Parathyroid adenoma (tissue), 2 donors: ENCODE measurements around the gene HEY2.

ENCODE experiments used
- H2AFZ ChIP-seq: fragments of 300-600 bp; sonication (generic); one replicate; pipeline ENCODE4 v1.7.0; 2017; ENCODE audit warnings: antibody characterized with exemption, mild to moderate bottlenecking
- H3K27ac ChIP-seq: fragments of 300-600 bp; sonication (generic); one replicate; pipeline ENCODE4 v1.7.0; 2017
- H3K27me3 ChIP-seq: fragments of 300-600 bp; sonication (generic); one replicate; pipeline ENCODE4 v1.7.0; 2017; ENCODE audit warnings: low read length; ENCODE audit not compliant: control insufficient read depth, insufficient read depth
- H3K36me3 ChIP-seq: fragments of 300-600 bp; sonication (generic); one replicate; pipeline ENCODE4 v1.7.0; 2017; ENCODE audit warnings: low read length; ENCODE audit not compliant: control insufficient read depth, insufficient read depth
- H3K4me1 ChIP-seq: fragments of 300-600 bp; sonication (generic); one replicate; pipeline ENCODE4 v1.7.0; 2017; ENCODE audit warnings: control low read depth
- H3K4me2 ChIP-seq: fragments of 300-600 bp; sonication (generic); one replicate; pipeline ENCODE4 v1.7.0; 2017; ENCODE audit warnings: low read length
- H3K4me3 ChIP-seq: fragments of 300-600 bp; sonication (generic); one replicate; pipeline ENCODE4 v1.7.0; 2017; ENCODE audit warnings: low read depth, low read length
- H3K79me2 ChIP-seq: fragments of 300-600 bp; sonication (generic); one replicate; pipeline ENCODE4 v1.7.0; 2017; ENCODE audit warnings: control low read depth
- H3K9ac ChIP-seq: fragments of 300-600 bp; sonication (generic); one replicate; pipeline ENCODE4 v1.7.0; 2017; ENCODE audit warnings: mild to moderate bottlenecking
- H3K9me3 ChIP-seq: fragments of 300-600 bp; sonication (generic); one replicate; pipeline ENCODE4 v1.7.0; 2017; ENCODE audit warnings: low read length; ENCODE audit not compliant: control insufficient read depth
- TF ChIP-seq, protein P1 (sequence below): fragments of 300-600 bp; sonication (generic); IDR thresholded peaks from one replicate; pipeline ENCODE4 v1.7.0; 2017; ENCODE audit warnings: antibody characterized with exemption, mild to moderate bottlenecking
- donor health status: primary hyperparathyroidism.

HEY2 gene

DNA sequence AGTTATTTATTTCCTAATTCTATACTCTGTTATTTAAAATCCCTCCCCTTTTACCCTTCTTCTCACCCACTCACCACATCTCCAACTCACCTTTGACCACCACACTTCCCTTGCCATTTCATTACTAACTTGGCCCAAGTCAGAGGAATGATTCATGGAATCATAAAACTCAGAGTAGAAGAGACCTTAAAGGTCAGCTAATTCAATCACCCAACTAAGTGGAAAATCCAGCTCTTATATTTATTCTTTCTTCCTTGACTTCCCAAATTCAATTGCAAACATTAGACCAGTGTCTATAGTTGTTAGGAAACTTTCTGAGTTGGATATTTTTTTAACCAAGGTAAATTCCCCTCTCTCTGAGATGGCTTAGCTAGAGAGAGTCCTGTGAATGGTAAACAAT, 26.5 kb upstream of the HEY2 start:
- H2AFZ ChIP-seq = no peak overlapping the region
- H3K4me1 ChIP-seq = no peaks in the 10 kb centered on the region
- H3K36me3 ChIP-seq = no peaks in the 10 kb centered on the region
- H3K27ac ChIP-seq = no peak overlapping the region
- H3K27me3 ChIP-seq = no peaks in the 10 kb centered on the region
- H3K79me2 ChIP-seq = no peaks in the 10 kb centered on the region
- TF ChIP-seq, protein P1, sequence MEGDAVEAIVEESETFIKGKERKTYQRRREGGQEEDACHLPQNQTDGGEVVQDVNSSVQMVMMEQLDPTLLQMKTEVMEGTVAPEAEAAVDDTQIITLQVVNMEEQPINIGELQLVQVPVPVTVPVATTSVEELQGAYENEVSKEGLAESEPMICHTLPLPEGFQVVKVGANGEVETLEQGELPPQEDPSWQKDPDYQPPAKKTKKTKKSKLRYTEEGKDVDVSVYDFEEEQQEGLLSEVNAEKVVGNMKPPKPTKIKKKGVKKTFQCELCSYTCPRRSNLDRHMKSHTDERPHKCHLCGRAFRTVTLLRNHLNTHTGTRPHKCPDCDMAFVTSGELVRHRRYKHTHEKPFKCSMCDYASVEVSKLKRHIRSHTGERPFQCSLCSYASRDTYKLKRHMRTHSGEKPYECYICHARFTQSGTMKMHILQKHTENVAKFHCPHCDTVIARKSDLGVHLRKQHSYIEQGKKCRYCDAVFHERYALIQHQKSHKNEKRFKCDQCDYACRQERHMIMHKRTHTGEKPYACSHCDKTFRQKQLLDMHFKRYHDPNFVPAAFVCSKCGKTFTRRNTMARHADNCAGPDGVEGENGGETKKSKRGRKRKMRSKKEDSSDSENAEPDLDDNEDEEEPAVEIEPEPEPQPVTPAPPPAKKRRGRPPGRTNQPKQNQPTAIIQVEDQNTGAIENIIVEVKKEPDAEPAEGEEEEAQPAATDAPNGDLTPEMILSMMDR = no peak
- no peaks in the 10 kb centered on the region for H3K9me3 ChIP-seq
- no peak overlapping the region for H3K9ac ChIP-seq
- H3K4me3 ChIP-seq = no peak overlapping the region
- H3K4me2 ChIP-seq = no peak overlapping the region

DNA sequence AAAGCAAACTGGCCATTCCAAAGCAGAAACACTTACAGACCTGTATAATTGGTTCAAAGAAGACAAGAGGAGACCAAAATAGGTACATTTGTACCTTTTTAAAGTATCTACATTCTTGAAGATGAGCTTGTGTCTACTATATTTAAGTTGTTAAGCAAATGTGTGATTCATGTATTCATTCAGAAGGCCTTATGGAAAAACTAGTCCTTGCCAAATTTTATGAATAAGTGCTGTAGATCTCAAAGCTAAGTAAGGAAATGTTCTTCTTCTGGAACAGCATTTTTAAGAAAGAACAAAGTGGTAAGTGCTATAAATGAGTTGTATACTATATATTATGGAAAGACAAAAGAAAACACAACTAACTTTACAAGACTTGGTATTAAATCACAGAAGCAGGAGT, 22.2 kb upstream of the HEY2 start:
- H3K9me3 ChIP-seq = no peaks in the 10 kb centered on the region
- no peaks in the 10 kb centered on the region for H3K27me3 ChIP-seq
- no peaks in the 10 kb centered on the region for H3K4me1 ChIP-seq
- no peak overlapping the region for H3K9ac ChIP-seq
- no peaks in the 10 kb centered on the region for H3K79me2 ChIP-seq
- H3K27ac ChIP-seq = no peak overlapping the region
- no peak overlapping the region for H2AFZ ChIP-seq
- H3K4me2 ChIP-seq = no peak overlapping the region
- TF ChIP-seq, protein P1 = no peak
- H3K4me3 ChIP-seq = no peak overlapping the region
- no peaks in the 10 kb centered on the region for H3K36me3 ChIP-seq

DNA sequence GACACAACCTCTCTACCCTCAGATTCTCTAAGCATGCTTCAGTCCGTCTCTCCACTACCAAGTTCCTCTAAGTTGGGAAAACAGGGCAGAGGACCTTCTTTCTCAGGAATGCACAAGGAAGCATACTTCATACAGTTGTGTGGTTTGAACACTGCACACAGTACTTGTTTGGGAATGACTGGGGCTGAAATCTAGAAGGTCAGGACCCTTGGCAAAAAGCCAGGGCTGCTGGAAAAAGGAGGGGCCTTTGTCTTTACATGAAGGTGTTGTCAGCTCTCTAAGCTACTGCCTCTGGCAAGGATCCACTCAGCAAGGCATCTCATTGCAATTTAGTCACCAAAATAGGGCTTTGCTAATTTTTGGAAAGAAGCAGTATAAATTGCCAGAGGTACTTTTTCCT, 20.7 kb upstream of the HEY2 start:
- Histone ChIP-seq H3K27ac (no peak overlapping the region), H3K9me3 (no peaks in the 10 kb centered on the region)

DNA sequence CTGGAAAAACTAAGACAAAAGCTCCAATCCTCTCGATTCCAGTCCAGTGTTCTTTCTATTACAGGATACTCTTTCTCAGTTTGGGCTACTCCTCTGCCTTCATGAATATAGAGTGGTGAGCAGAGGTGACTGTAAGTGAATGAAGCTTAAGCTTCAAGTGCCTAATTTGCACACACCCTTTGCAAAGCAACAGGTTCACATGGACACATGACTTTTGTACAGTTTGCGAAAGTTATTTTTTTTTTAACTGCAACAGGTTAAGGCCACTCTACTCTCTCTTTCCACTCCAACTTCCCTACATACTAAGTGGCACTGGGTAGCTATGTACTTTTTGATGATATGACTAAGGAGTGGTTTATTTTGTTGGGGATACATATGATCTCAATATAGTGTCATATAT, 19.4 kb upstream of the HEY2 start:
- H3K4me1 ChIP-seq = no peaks in the 10 kb centered on the region
- no peaks in the 10 kb centered on the region for H3K27me3 ChIP-seq
- H3K4me3 ChIP-seq = no peak overlapping the region
- no peak overlapping the region for H3K27ac ChIP-seq
- H2AFZ ChIP-seq = no peak overlapping the region
- TF ChIP-seq, protein P1 = no peak
- no peak overlapping the region for H3K9ac ChIP-seq
- no peak overlapping the region for H3K4me2 ChIP-seq
- H3K9me3 ChIP-seq = no peaks in the 10 kb centered on the region
- no peaks in the 10 kb centered on the region for H3K79me2 ChIP-seq
- no peaks in the 10 kb centered on the region for H3K36me3 ChIP-seq

More for the DNA sequence above, 20.7 kb upstream of the HEY2 start:
- no peak overlapping the region for H3K4me3 ChIP-seq
- H3K4me1 ChIP-seq = no peaks in the 10 kb centered on the region
- H3K27me3 ChIP-seq = no peaks in the 10 kb centered on the region
- H3K79me2 ChIP-seq = no peaks in the 10 kb centered on the region
- no peaks in the 10 kb centered on the region for H3K36me3 ChIP-seq
- H3K9ac ChIP-seq = no peak overlapping the region
- no peak overlapping the region for H2AFZ ChIP-seq
- TF ChIP-seq, protein P1 = no peak
- H3K4me2 ChIP-seq = no peak overlapping the region

DNA sequence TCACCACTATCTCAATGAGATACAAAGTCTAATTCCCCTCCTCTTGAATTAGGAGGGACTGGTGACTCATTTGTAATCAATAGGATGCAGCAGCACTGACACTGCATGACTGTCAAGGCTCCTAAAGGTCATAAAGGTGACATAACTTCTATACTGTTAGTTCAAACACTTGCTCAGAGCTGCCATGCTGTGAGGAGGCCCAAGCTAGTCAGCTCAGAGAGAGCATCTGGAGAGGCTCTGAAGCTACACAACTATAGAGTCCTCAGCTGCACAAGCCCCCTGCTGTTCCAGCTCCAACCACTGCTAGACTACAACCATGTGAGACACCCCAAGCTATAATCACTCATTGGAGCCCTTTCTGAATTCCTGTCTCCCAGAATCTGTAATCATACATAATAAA, 17.0 kb upstream of the HEY2 start:
- Histone ChIP-seq H3K4me3 (no peak overlapping the region), H3K36me3 (no peaks in the 10 kb centered on the region), H3K4me1 (no peaks in the 10 kb centered on the region), H3K9ac (no peak overlapping the region), H3K79me2 (no peaks in the 10 kb centered on the region), H2AFZ (no peak overlapping the region), H3K27me3 (no peaks in the 10 kb centered on the region), H3K4me2 (no peak overlapping the region), H3K27ac (no peak overlapping the region), H3K9me3 (no peaks in the 10 kb centered on the region)
- TF ChIP-seq, protein P1 = no peak
